HFF-Myc (cell line): ENCODE data around the gene SLC22A12.
A peak's percentile ranks its signal among the peaks of the same experiment; 100 is the strongest.

Experiments used
- DNase-seq: peaks from one replicate; pipeline ENCODE4 v3.0.0-alpha.2; 2011; ENCODE audit warnings: low read depth; ENCODE audit errors: extremely low read depth
- H3K4me3 ChIP-seq: replicated peaks from 2 replicates; pipeline ENCODE4 v1.5.1; 2011; ENCODE audit warnings: low read depth, mild to moderate bottlenecking, control low read depth, low read length
- CTCF ChIP-seq: IDR thresholded peaks from 2 replicates; pipeline ENCODE4 v1.5.1; 2012; ENCODE audit warnings: mild to moderate bottlenecking, low read depth, low read length, control low read depth; ENCODE audit errors: missing control alignments

Gene SLC22A12

GRCh38 chr11:64648551-64648950 is 57.5 kb downstream of the SLC22A12 start:
- DNase-seq: no peak
- no peak for TF ChIP-seq CTCF
- H3K4me3 ChIP-seq: no peak overlapping the region

- TF ChIP-seq CTCF: peak; percentile 36
- no peak overlapping the region for H3K4me3 ChIP-seq
- DNase-seq: no peak
Measured at GRCh38 chr11:64649291-64649697, 58.3 kb downstream of the SLC22A12 start.

- no peak for DNase-seq
- TF ChIP-seq CTCF: peak; percentile 50
- H3K4me3 ChIP-seq: no peak overlapping the region
Measured at GRCh38 chr11:64650923-64651523, 60.0 kb downstream of the SLC22A12 start.
